SU-DHL-6 (cell line): ENCODE measurements around the gene TBC1D5.

Source experiments
- EZH2phosphoT487 ChIP-seq: fragments of 200-600 bp; sonication (generic), shearing (Covaris generic); conservative IDR thresholded peaks from 2 replicates; pipeline ENCODE4 v1.6.1; 2018; ENCODE audit warnings: mild to moderate bottlenecking, antibody characterized with exemption, low read length, moderate library complexity, mixed read lengths
- TF ChIP-seq, protein P1 (sequence below): fragments of 200-600 bp; sonication (generic); IDR thresholded peaks from one replicate; pipeline ENCODE4 v1.5.1; 2017; ENCODE audit warnings: antibody characterized with exemption, mild to moderate bottlenecking, low read length, moderate library complexity; ENCODE audit not compliant: insufficient read depth, poor library complexity, severe bottlenecking

DNA sequence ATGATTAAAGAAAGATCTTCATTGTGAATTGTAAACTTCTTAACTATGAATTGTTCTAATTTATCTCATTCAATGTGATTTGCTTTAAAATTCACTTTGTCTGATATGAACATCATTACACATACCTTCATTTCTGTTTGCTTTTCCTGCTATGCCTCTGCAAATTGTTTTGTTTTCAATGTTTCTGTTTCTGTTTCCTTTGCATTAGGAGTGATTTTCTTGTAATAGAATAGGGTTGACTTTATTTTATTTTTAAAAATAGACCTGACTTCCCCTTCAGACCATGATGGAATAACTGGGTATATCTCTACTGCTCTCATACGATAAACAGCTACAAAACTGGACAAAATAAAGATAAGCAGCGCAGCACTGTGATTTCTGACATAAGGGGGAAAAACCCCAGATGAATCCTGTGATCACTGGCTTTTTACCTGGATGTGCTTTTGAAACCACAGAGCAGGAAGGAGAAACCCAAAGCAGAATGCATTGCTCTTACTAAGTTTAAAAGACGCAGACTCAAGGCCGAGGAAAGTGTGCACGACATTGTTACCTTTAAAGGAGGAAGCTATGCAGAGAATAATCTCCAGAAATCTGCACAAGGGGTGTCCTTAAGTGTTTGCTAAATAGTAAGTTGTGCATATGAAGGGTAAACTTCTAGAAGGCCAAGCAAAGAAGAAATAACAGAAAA lies 420.2 kb downstream of the TBC1D5 start:
- TF ChIP-seq, protein P1, sequence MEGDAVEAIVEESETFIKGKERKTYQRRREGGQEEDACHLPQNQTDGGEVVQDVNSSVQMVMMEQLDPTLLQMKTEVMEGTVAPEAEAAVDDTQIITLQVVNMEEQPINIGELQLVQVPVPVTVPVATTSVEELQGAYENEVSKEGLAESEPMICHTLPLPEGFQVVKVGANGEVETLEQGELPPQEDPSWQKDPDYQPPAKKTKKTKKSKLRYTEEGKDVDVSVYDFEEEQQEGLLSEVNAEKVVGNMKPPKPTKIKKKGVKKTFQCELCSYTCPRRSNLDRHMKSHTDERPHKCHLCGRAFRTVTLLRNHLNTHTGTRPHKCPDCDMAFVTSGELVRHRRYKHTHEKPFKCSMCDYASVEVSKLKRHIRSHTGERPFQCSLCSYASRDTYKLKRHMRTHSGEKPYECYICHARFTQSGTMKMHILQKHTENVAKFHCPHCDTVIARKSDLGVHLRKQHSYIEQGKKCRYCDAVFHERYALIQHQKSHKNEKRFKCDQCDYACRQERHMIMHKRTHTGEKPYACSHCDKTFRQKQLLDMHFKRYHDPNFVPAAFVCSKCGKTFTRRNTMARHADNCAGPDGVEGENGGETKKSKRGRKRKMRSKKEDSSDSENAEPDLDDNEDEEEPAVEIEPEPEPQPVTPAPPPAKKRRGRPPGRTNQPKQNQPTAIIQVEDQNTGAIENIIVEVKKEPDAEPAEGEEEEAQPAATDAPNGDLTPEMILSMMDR = no peak
- TF ChIP-seq EZH2phosphoT487 = no peak
